PC-3 (cell line): ENCODE measurements around the gene SAE1. TPM values are rescaled to one million over a fixed set of nuclear protein-coding genes. Genes with fewer than 3 reads are reported as not detected.

Experiments used
- ATAC-seq: fragments of 200-7000 bp; cut with Tn5 transposase; 2 replicates; pipeline ENCODE4 v1.9.1; 2020; ENCODE audit warnings: mild to moderate bottlenecking, moderate library complexity
- BruUV-seq: library from RNA; stranded (reverse); fragments of 400-500 nt; replicated peaks from 2 replicates; lab custom pipeline; 2021; lab: Mats Ljungman, UMichigan
- CTCF ChIA-PET: fragments of 300-600 bp; sonication (Branson Sonifier 250); formaldehyde crosslinking; loops from one replicate; lab custom pipeline; 2022; ENCODE audit warnings: antibody characterized with exemption; lab: Charles Lee
- POLR2A ChIA-PET: fragments of 300-600 bp; sonication (Branson Sonifier 250); formaldehyde crosslinking; loops from one replicate; lab custom pipeline; 2022; ENCODE audit warnings: antibody characterized with exemption; ENCODE audit not compliant: unreplicated experiment; lab: Charles Lee
- DNase-seq: peaks from one replicate; pipeline ENCODE4 v3.0.0-alpha.2; 2015
- H2AFZ ChIP-seq: fragments of 300-600 bp; sonication (generic); 2 replicates; pipeline ENCODE4 v1.6.0; 2016; ENCODE audit warnings: antibody characterized with exemption, low read length
- H3F3A ChIP-seq: fragments of 300-600 bp; sonication (generic); one replicate; pipeline ENCODE4 v1.6.0; 2017; ENCODE audit warnings: antibody characterized with exemption, low read length, control low read depth, mild to moderate bottlenecking; ENCODE audit not compliant: unreplicated experiment
- H3K27ac ChIP-seq: fragments of 300-600 bp; sonication (generic); 2 replicates; pipeline ENCODE4 v1.5.1; 2016; ENCODE audit warnings: mild to moderate bottlenecking, low read length
- H3K27me3 ChIP-seq: fragments of 300-600 bp; sonication (generic); 2 replicates; pipeline ENCODE4 v1.6.1; 2016; ENCODE audit warnings: low read length, mixed read lengths
- H3K36me3 ChIP-seq: fragments of 300-600 bp; sonication (generic); 2 replicates; pipeline ENCODE4 v1.6.1; 2016; ENCODE audit warnings: low read depth, mixed run types, low read length, mixed read lengths
- H3K4me1 ChIP-seq: fragments of 300-600 bp; sonication (generic); 2 replicates; pipeline ENCODE4 v1.5.1; 2016; ENCODE audit warnings: low read length; ENCODE audit not compliant: insufficient read depth
- H3K4me2 ChIP-seq: fragments of 300-600 bp; sonication (generic); 2 replicates; pipeline ENCODE4 v1.6.0; 2016; ENCODE audit warnings: low read length
- H3K4me3 ChIP-seq: fragments of 300-600 bp; sonication (generic); 2 replicates; pipeline ENCODE4 v1.5.1; 2016; ENCODE audit warnings: mild to moderate bottlenecking, low read length, mixed read lengths
- H3K79me2 ChIP-seq: fragments of 300-600 bp; sonication (generic); 2 replicates; pipeline ENCODE4 v1.6.1; 2017; ENCODE audit warnings: low read length, mixed read lengths
- H3K9ac ChIP-seq: fragments of 300-600 bp; sonication (generic); 2 replicates; pipeline ENCODE4 v1.6.0; 2016; ENCODE audit warnings: mild to moderate bottlenecking, low read length
- H3K9me2 ChIP-seq: fragments of 300-600 bp; sonication (generic); replicated peaks from 2 replicates; pipeline ENCODE4 v1.6.1; 2016; ENCODE audit warnings: mixed run types, low read length, mixed read lengths
- H3K9me3 ChIP-seq: fragments of 300-600 bp; sonication (generic); 2 replicates; pipeline ENCODE4 v1.6.1; 2016; ENCODE audit warnings: low read length, mixed read lengths
- H4K20me1 ChIP-seq: fragments of 300-600 bp; sonication (generic); 2 replicates; pipeline ENCODE4 v1.6.1; 2016; ENCODE audit warnings: low read length, mixed read lengths
- CTCF ChIP-seq: fragments of 300-600 bp; sonication (generic); conservative IDR thresholded peaks from 2 replicates; pipeline ENCODE4 v1.5.1; 2017; ENCODE audit warnings: antibody characterized with exemption, low read depth, mild to moderate bottlenecking, low read length
- EZH2 ChIP-seq: fragments of 300-600 bp; sonication (generic); IDR thresholded peaks from one replicate; pipeline ENCODE4 v1.6.1; 2017; ENCODE audit warnings: antibody characterized with exemption, mild to moderate bottlenecking, low read length; ENCODE audit not compliant: unreplicated experiment
- EZH2phosphoT487 ChIP-seq: fragments of 300-600 bp; sonication (generic); IDR thresholded peaks from 2 replicates; pipeline ENCODE4 v1.6.1; 2018; ENCODE audit warnings: mild to moderate bottlenecking, antibody characterized with exemption, low read length, borderline replicate concordance
- intact Hi-C: fragments of 100-400 bp; cut with micrococcal nuclease; formaldehyde crosslinking; loops from 2 replicates; pipeline ENCODE4 v1.9.0; 2023
- total RNA-seq: library from RNA; depleted of rRNA; stranded (reverse); fragments of >200 nt; gene quantifications from 2 replicates; pipeline ENCODE4 v1.2.3, GENCODE V29; 2014

SAE1 gene
- total RNA-seq, 1 experiment from 2014 or later: 99.7 TPM

DNA sequence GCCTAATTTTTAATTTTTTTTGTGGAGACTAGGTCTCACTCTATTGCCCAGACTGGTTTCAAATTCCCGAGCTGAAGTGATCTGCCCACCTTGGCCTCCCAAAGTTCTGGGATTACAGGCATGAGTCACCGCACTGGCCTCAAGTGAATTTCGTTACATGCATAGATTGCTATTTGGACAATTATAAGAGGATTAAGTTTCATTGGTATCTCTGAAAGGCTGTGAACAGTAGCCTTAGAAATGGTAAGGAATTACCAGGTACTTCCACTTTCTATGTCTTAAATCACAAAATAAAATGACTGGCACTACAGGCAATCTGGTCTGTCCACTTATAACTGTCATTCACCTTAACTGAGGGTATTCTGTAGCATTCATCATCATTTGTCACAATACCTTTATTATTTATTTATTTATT lies 122.8 kb downstream of the SAE1 start:
- POLR2A ChIA-PET: no interaction called here
- Histone ChIP-seq H3K9me2 (no peaks in the 10 kb centered on the region), H3K9ac (no peak overlapping the region), H3K4me1 (peaks cover 24% of the 10 kb centered on the region), H3K79me2 (peaks cover 9% of the 10 kb centered on the region), H3K27ac (peak overlapping the region; percentile 48), H2AFZ (no peak overlapping the region), H3K9me3 (no peaks in the 10 kb centered on the region), H3K4me2 (peak overlapping the region; percentile 60), H4K20me1 (no peaks in the 10 kb centered on the region), H3K36me3 (no peaks in the 10 kb centered on the region), H3K4me3 (no peak overlapping the region), H3K27me3 (no peaks in the 10 kb centered on the region), H3F3A (peaks cover 10% of the 10 kb centered on the region)
- TF ChIP-seq EZH2 (no peak), EZH2phosphoT487 (no peak), CTCF (no peak)
- peak; percentile 83 for DNase-seq
- no TSS peak for BruUV-seq
- peak; percentile 6 for ATAC-seq
- CTCF ChIA-PET: interaction anchor here (0.8 kb wide), 1 partner anchor 9 kb away, joined by 3 read pairs; no protein-coding TSS in a partner anchor
- intact Hi-C loops: loop anchor here (10.0 kb wide), 1 partner anchor 399 kb away; the partner anchor contains the start of gene AP2S1

- no peaks in the 10 kb centered on the region for H3K9me3 ChIP-seq
- no peak for DNase-seq
- ATAC-seq: no peak
- H3K4me2 ChIP-seq: peak overlapping the region; percentile 60
- TF ChIP-seq CTCF: no peak
- no peak for TF ChIP-seq EZH2
- no peak for TF ChIP-seq EZH2phosphoT487
- H2AFZ ChIP-seq: no peak overlapping the region
- no peaks in the 10 kb centered on the region for H4K20me1 ChIP-seq
- H3K27me3 ChIP-seq: no peaks in the 10 kb centered on the region
- H3K9me2 ChIP-seq: no peaks in the 10 kb centered on the region
- no peak overlapping the region for H3K4me3 ChIP-seq
- peaks cover 10% of the 10 kb centered on the region for H3K79me2 ChIP-seq
- peaks cover 10% of the 10 kb centered on the region for H3F3A ChIP-seq
- H3K9ac ChIP-seq: no peak overlapping the region
- peaks cover 24% of the 10 kb centered on the region for H3K4me1 ChIP-seq
- BruUV-seq: no TSS peak
- CTCF ChIA-PET: interaction anchor here (0.8 kb wide), 1 partner anchor 10 kb away, joined by 3 read pairs; no protein-coding TSS in a partner anchor
- H3K36me3 ChIP-seq: 0 out of 2 replicates have a peak, but pooled peaks cover 3% of the 10 kb centered on the region
- H3K27ac ChIP-seq: peak overlapping the region; percentile 48
- POLR2A ChIA-PET: no interaction called here
- intact Hi-C loops: loop anchor here (10.0 kb wide), 1 partner anchor 399 kb away; the partner anchor contains the start of gene AP2S1
Observed at GRCh38 chr19:47253970-47254369, 123.3 kb downstream of the SAE1 start.
